Dermis blood vessel endothelial cell (primary cell): ENCODE measurements around the gene BTBD1. TPM values are rescaled to one million over a fixed set of nuclear protein-coding genes. Genes with fewer than 3 reads are reported as not detected.

Source experiments
- DNase-seq: peaks from one replicate; pipeline ENCODE4 v3.0.0; 2010
- total RNA-seq: library from RNA; depleted of rRNA; stranded (reverse); fragments of >200 nt; gene quantifications from 2 replicates; pipeline ENCODE4 v1.2.3, GENCODE V29; 2014

Gene BTBD1
- total RNA-seq, 1 donor from 2014 or later, result 131 TPM

GRCh38 chr15:82986442-82986780 is 80.6 kb downstream of the BTBD1 start:
- peak; percentile 48 for DNase-seq

- DNase-seq, result peak; percentile 94
Measured at GRCh38 chr15:82985688-82986441, 81.2 kb downstream of the BTBD1 start, which contains the start of gene RAMAC. RAMAC (plus strand) TSS chr15:82986210; CDS start chr15:82989019, 2,809 bp downstream.

GRCh38 chr15:82980981-82981380 is 86.1 kb downstream of the BTBD1 start:
- DNase-seq, result no peak

- no peak for DNase-seq
Measured at GRCh38 chr15:82979726-82980125, 87.3 kb downstream of the BTBD1 start.

- no peak for DNase-seq
Measured at GRCh38 chr15:82978438-82978837, 88.6 kb downstream of the BTBD1 start.

GRCh38 chr15:82977076-82977475 is 90.0 kb downstream of the BTBD1 start:
- DNase-seq, result no peak

GRCh38 chr15:82972990-82973389 is 94.1 kb downstream of the BTBD1 start:
- DNase-seq, result no peak

GRCh38 chr15:82971218-82971984 is 95.7 kb downstream of the BTBD1 start:
- DNase-seq, result no peak

GRCh38 chr15:82970696-82971095 is 96.4 kb downstream of the BTBD1 start:
- no peak for DNase-seq

- DNase-seq, result no peak
Measured at GRCh38 chr15:82970078-82970686, 96.9 kb downstream of the BTBD1 start.

- no peak for DNase-seq
Measured at GRCh38 chr15:82969353-82969752, 97.7 kb downstream of the BTBD1 start.

GRCh38 chr15:82968066-82968465 is 99.0 kb downstream of the BTBD1 start:
- DNase-seq, result no peak

- no peak for DNase-seq
Measured at GRCh38 chr15:82966671-82967071, 100.4 kb downstream of the BTBD1 start.

Other genes starting within 250 kb of the BTBD1 start
- 0.42 and 1.7 TPM in 2 replicates for gene HOMER2, start 114.5 kb downstream of the BTBD1 start, total RNA-seq
- 19.4 and 26.2 TPM in 2 replicates for gene RAMAC, start 81.0 kb downstream of the BTBD1 start, total RNA-seq
- 11.9 and 14.1 TPM in 2 replicates for gene C15orf40, start 55.6 kb downstream of the BTBD1 start, total RNA-seq
- 34.7 and 41.9 TPM in 2 replicates for gene TM6SF1, start 40.4 kb upstream of the BTBD1 start, total RNA-seq
- 138 and 168 TPM in 2 replicates for gene HDGFL3, start 140.6 kb upstream of the BTBD1 start, total RNA-seq
- 0.56 and 0.85 TPM in 2 replicates for gene BNC1, start 217.4 kb upstream of the BTBD1 start, total RNA-seq